ENCODE measurements around the gene FSD1L. TPM values are rescaled to one million over a fixed set of nuclear protein-coding genes. Genes with fewer than 3 reads are reported as not detected.
A peak's percentile ranks its signal among the peaks of the same experiment; 100 is the strongest.

Gene FSD1L
- total RNA-seq (10 to 100 TPM in 1 of 5 donors, 1 to 10 TPM in 3, not detected in 1; 3.0 to 13.2 (median 3.4) TPM), polyA plus RNA-seq (1 to 10 TPM in 2 of 3 donors, under 1 TPM in 1; 0.78 to 1.2 (median 1.1) TPM)
- long read RNA-seq, donor 1 = 0 reads
- long read RNA-seq, donor 2, partial matches to known transcripts = 0 of 1 reads
- long read RNA-seq, donor 2, other reads (novel, unspliced or antisense) = 0 of 1 reads
- long read RNA-seq, donor 3 = 0 reads
- long read RNA-seq, donor 4 = 0 reads
- long read RNA-seq, donor 5 = 0 reads
- long read RNA-seq, donor 6 = 0 reads
- long read RNA-seq, donor 7 = 0 reads
- long read RNA-seq, donor 8, partial matches to known transcripts = 0 of 1 reads
- long read RNA-seq, donor 8, other reads (novel, unspliced or antisense) = 0 of 1 reads
- long read RNA-seq, donor 9 = 0 reads
- long read RNA-seq, donor 10 = 0 reads

DNA sequence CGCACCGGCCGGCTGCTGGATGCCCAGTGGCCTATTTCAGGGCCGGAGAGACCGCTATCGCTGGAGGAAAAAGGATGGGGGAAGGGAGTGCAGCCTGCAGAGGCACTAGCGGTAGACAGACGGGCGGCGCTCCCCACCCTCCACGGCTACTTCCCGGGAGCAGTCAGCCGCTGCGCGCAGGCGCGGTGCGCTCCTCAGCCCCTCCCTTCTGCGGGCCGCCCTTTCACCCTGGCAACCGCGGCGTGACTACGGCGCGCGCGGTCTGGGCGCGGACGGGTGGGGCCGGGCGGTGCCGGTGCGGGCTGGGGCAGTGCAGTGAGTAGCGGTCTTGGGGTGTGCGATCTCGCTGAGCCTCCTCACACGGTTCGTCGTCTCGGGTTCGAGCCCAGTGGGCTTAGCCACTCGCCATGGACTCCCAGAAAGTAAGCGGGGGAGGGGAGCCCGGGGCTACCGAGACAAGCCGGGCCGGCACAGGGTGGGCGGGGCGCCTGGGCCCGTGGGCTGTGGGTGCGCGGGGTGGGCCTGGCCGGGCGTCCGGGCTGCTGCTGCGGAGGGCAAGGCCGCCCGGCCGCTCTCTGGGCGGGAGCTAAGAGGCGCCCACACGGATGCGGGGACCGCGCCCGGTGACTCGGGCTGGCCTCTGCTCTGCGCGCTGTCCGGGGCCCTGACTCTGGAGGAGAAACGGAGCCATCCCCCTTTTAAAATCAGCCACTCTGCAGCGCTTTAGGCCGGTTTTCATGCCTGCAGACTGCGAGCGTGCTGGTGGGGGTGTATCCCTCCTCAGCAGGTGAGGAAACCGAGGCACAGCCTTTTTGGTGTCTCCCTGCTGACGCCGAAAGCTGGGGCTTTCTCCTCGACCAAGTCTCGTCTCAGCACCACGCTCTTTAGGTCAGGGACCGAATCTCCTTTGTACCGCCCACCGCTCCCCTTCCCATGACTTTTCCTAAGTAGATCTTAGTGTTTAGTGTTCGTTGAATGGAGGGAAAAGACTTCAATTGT lies at the start of gene FSD1L:
Gene FSD1L, plus strand, starts transcription at position 221 of the 999 bp plus-strand sequence. Its CDS starts 187 bp downstream, at position 408.
- peak; percentile 95 to 97 for DNase-seq
- peak; percentile 54 to 81 (median 59) for TF ChIP-seq POLR2AphosphoS5 (IDR thresholded peaks at IDR 0.05)
- TF ChIP-seq POLR2A (IDR thresholded peaks at IDR 0.05) = no peak
- TF ChIP-seq EP300 (IDR thresholded peaks at IDR 0.05) = no peak
- peak in 3 of 7 experiments; percentile 15 to 29 (median 28) for TF ChIP-seq CTCF (IDR thresholded peaks at IDR 0.05)
- 1 to 3% (median 1%) methylated on average over 31 to 87 of the region's 87 CpGs for WGBS, 5 donors
- Histone ChIP-seq H3K27me3 (no peaks in the 10 kb centered on the region), H3K36me3 (no peaks in the 10 kb centered on the region), H3K9me3 (no peaks in the 10 kb centered on the region), H3K4me3 (peak within 1 kb of the TSS; percentile 93 to 97 (median 95)), H3K4me1 (peaks cover 5 to 43% (median 28%) of the 10 kb centered on the region in 4 donors), H3K27ac (peak within 1 kb of the TSS; percentile 38 to 87 (median 78))
- intact Hi-C loops (cut with DNase I; ENCODE audit: low total_unique reads) = no loop called here

GRCh38 chr9:105399117-105399516 lies 48.7 kb upstream of the FSD1L start:
- DNase-seq = no peak
- intact Hi-C loops (cut with DNase I; ENCODE audit: low total_unique reads) = no loop called here
- Histone ChIP-seq H3K9me3 (no peaks in the 10 kb centered on the region), H3K27me3 (no peaks in the 10 kb centered on the region), H3K4me3 (no peak overlapping the region), H3K4me1 (no peaks in the 10 kb centered on the region), H3K27ac (no peak overlapping the region), H3K36me3 (no peaks in the 10 kb centered on the region)
- 80 to 91% (median 83%) methylated on average over 2 of the region's 2 CpGs for WGBS, 5 donors
- TF ChIP-seq CTCF (IDR thresholded peaks at IDR 0.05) = no peak
- TF ChIP-seq EP300 (IDR thresholded peaks at IDR 0.05) = no peak
- TF ChIP-seq POLR2AphosphoS5 (IDR thresholded peaks at IDR 0.05) = no peak
- TF ChIP-seq POLR2A (IDR thresholded peaks at IDR 0.05) = no peak

DNA sequence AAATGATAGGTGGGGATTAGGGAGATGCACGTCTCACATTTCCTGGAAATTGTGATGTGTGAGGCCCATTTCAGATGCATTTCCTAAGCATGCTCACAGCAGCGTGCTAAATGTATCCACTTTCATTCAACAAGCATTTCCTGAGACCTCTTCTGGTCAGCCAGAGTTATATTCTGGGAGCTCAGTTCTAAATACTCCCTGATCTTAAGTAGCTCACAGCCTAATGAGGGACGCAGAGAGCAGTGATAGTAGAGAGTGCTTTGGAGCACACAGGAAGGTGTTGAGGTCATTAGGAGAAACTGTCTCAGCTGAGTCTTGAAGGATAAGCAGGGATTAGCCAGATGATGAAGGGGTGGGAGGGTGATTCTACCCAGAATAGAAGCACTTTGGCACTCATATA lies 46.2 kb upstream of the FSD1L start:
- intact Hi-C loops (cut with DNase I; ENCODE audit: low total_unique reads) = no loop called here
- no peak overlapping the region for H3K27ac ChIP-seq
- no peaks in the 10 kb centered on the region for H3K36me3 ChIP-seq
- no peaks in the 10 kb centered on the region for H3K9me3 ChIP-seq
- peak in 1 of 2 donors; percentile 46 for DNase-seq
- TF ChIP-seq CTCF (IDR thresholded peaks at IDR 0.05) = no peak
- no peak for TF ChIP-seq POLR2A (IDR thresholded peaks at IDR 0.05)
- no peak for TF ChIP-seq EP300 (IDR thresholded peaks at IDR 0.05)
- no peak for TF ChIP-seq POLR2AphosphoS5 (IDR thresholded peaks at IDR 0.05)
- no peak overlapping the region for H3K4me3 ChIP-seq
- 32 to 65% (median 50%) methylated on average over 3 of the region's 3 CpGs for WGBS, 5 donors
- H3K27me3 ChIP-seq = no peaks in the 10 kb centered on the region
- H3K4me1 ChIP-seq = no peaks in the 10 kb centered on the region
